OCI-LY1 (cell line): ENCODE data around the gene TXNL1.

Experiments
- H2AFZ ChIP-seq: fragments of 200-600 bp; sonication (generic), shearing (Covaris generic); 2 replicates; pipeline ENCODE4 v1.6.0; 2014; ENCODE audit warnings: antibody characterized with exemption, mild to moderate bottlenecking, low read length
- H3F3A ChIP-seq: fragments of 200-600 bp; sonication (generic), shearing (Covaris generic); 2 replicates; pipeline ENCODE4 v1.6.0; 2014; ENCODE audit warnings: mild to moderate bottlenecking, antibody characterized with exemption, low read length, moderate library complexity; ENCODE audit not compliant: insufficient read depth
- H3K27ac ChIP-seq: fragments of 200-600 bp; sonication (generic); 2 replicates; pipeline ENCODE4 v1.5.1; 2014; ENCODE audit warnings: low read length, mixed run types, mild to moderate bottlenecking, low read depth; ENCODE audit not compliant: poor library complexity, severe bottlenecking
- H3K27me3 ChIP-seq: fragments of 200-600 bp; sonication (generic); 2 replicates; pipeline ENCODE4 v1.6.0; 2014; ENCODE audit warnings: antibody characterized with exemption, mild to moderate bottlenecking, low read length, moderate library complexity; ENCODE audit not compliant: insufficient read depth
- H3K36me3 ChIP-seq: fragments of 200-600 bp; sonication (generic); 2 replicates; pipeline ENCODE4 v1.6.1; 2014; ENCODE audit warnings: mild to moderate bottlenecking, antibody characterized with exemption, low read length, moderate library complexity, mixed read lengths; ENCODE audit not compliant: insufficient read depth
- H3K4me1 ChIP-seq: fragments of 200-600 bp; sonication (generic); 2 replicates; pipeline ENCODE4 v1.5.1; 2014; ENCODE audit warnings: mild to moderate bottlenecking, low read length, moderate library complexity; ENCODE audit not compliant: insufficient read depth, severe bottlenecking
- H3K4me2 ChIP-seq: fragments of 200-600 bp; sonication (generic), shearing (Covaris generic); 2 replicates; pipeline ENCODE4 v1.6.1; 2014; ENCODE audit warnings: low read length
- H3K4me3 ChIP-seq: fragments of 200-600 bp; sonication (generic); 2 replicates; pipeline ENCODE4 v1.5.1; 2014; ENCODE audit warnings: low read length, low read depth, mild to moderate bottlenecking, mixed read lengths; ENCODE audit not compliant: poor library complexity, severe bottlenecking
- H3K79me2 ChIP-seq: fragments of 200-600 bp; shearing (Covaris generic); 2 replicates; pipeline ENCODE4 v1.6.1; 2016; ENCODE audit warnings: mixed run types, low read length, mixed read lengths; ENCODE audit not compliant: insufficient read depth
- H3K9ac ChIP-seq: fragments of 200-600 bp; sonication (generic), shearing (Covaris generic); 2 replicates; pipeline ENCODE4 v1.6.1; 2014; ENCODE audit warnings: mild to moderate bottlenecking, low read length, mixed read lengths
- H3K9me2 ChIP-seq: fragments of 200-600 bp; sonication (generic), shearing (Covaris generic); 2 replicates; pipeline ENCODE4 v1.6.1; 2014; ENCODE audit warnings: low read depth, mild to moderate bottlenecking, low read length, mixed read lengths
- H3K9me3 ChIP-seq: fragments of 200-600 bp; shearing (Covaris generic); 2 replicates; pipeline ENCODE4 v1.6.1; 2014; ENCODE audit warnings: low read length, mixed read lengths
- H4K20me1 ChIP-seq: fragments of 200-600 bp; sonication (generic), shearing (Covaris generic); 2 replicates; pipeline ENCODE4 v1.6.0; 2016; ENCODE audit warnings: mild to moderate bottlenecking, low read length; ENCODE audit not compliant: insufficient read depth
- CTCF ChIP-seq: fragments of 200-600 bp; sonication (generic), shearing (Covaris generic); IDR thresholded peaks from 2 replicates; pipeline ENCODE4 v1.5.1; 2017; ENCODE audit warnings: mild to moderate bottlenecking, antibody characterized with exemption, low read length, moderate library complexity, mixed read lengths
- EZH2 ChIP-seq: fragments of 200-600 bp; sonication (generic), shearing (Covaris generic); IDR thresholded peaks from 2 replicates; pipeline ENCODE4 v1.8.0; 2017; ENCODE audit warnings: borderline replicate concordance, mixed run types, mild to moderate bottlenecking, antibody characterized with exemption, low read length, moderate library complexity, mixed read lengths

The TXNL1 gene

GRCh38 chr18:56569416-56569815 is 69.0 kb downstream of the TXNL1 start:
- TF ChIP-seq CTCF (no peak), EZH2 (no peak)
- Histone ChIP-seq H2AFZ (no peak overlapping the region), H3K36me3 (no peaks in the 10 kb centered on the region), H3K4me1 (no peaks in the 10 kb centered on the region), H3K79me2 (no peaks in the 10 kb centered on the region), H3K4me2 (no peak overlapping the region), H3K9ac (no peak overlapping the region), H3K4me3 (no peak overlapping the region), H3K27me3 (no peaks in the 10 kb centered on the region), H3K27ac (no peak overlapping the region), H3K9me3 (no peaks in the 10 kb centered on the region), H3K9me2 (no peaks in the 10 kb centered on the region), H3F3A (no peaks in the 10 kb centered on the region), H4K20me1 (no peaks in the 10 kb centered on the region)

- H3K79me2 ChIP-seq = no peaks in the 10 kb centered on the region
- H3F3A ChIP-seq = no peaks in the 10 kb centered on the region
- H3K4me1 ChIP-seq = no peaks in the 10 kb centered on the region
- H3K4me3 ChIP-seq = no peak overlapping the region
- no peaks in the 10 kb centered on the region for H3K9me2 ChIP-seq
- no peaks in the 10 kb centered on the region for H3K27me3 ChIP-seq
- H3K27ac ChIP-seq = no peak overlapping the region
- TF ChIP-seq CTCF = no peak
- no peak for TF ChIP-seq EZH2
- no peaks in the 10 kb centered on the region for H3K9me3 ChIP-seq
- H2AFZ ChIP-seq = no peak overlapping the region
- H3K36me3 ChIP-seq = no peaks in the 10 kb centered on the region
- no peak overlapping the region for H3K9ac ChIP-seq
- H3K4me2 ChIP-seq = no peak overlapping the region
- H4K20me1 ChIP-seq = no peaks in the 10 kb centered on the region
These were observed 69.4 kb downstream of the TXNL1 start for GRCh38 chr18:56568986-56569385.

DNA sequence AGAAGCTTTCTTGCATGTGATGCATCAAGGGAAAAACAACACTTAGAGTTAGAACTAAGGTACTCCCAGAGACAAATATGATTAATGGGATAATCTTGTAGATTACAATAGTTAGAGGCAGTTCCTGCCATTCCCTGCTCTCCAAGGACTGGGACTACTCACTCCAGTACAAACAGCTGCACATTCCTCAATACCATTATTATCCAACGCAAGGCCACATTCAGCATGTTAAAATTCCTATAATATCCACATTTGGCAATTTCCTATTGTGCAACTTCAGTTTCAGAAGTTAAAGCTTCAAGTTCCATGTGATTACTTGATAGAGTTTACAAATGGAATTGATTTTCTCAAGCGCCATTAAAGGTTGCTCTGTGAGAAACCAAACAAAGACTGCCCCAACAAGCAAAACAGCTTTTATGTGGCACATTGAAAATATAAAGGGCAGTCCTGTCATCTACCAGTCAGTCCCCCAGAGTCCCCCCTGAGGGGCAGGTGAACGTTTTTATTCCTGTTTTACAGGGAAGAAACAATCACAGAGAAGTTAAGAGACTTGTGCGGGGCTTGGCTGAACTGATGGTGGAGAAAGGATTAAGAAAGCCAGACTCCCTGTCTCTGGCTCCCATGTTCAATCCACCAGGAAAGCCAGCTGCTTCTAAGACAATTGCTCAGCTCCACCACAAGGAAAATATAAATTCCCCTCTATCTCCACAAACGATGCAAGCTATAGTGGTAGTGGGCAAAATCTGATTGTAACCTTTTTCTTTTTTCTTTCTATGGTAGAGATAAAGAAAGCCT is 72.6 kb downstream of the TXNL1 start:
- H3K9ac ChIP-seq = no peak overlapping the region
- no peak overlapping the region for H3K4me3 ChIP-seq
- H2AFZ ChIP-seq = no peak overlapping the region
- no peaks in the 10 kb centered on the region for H3K36me3 ChIP-seq
- H3K27ac ChIP-seq = no peak overlapping the region
- no peak overlapping the region for H3K4me2 ChIP-seq
- H3K79me2 ChIP-seq = no peaks in the 10 kb centered on the region
- H3K4me1 ChIP-seq = no peaks in the 10 kb centered on the region
- no peaks in the 10 kb centered on the region for H3K27me3 ChIP-seq
- no peaks in the 10 kb centered on the region for H4K20me1 ChIP-seq
- TF ChIP-seq EZH2 (no peak), CTCF (no peak)
- H3K9me2 ChIP-seq = no peaks in the 10 kb centered on the region
- H3K9me3 ChIP-seq = no peaks in the 10 kb centered on the region
- H3F3A ChIP-seq = no peaks in the 10 kb centered on the region
